HG02610 (cell line): ENCODE measurements around the gene PTOV1.
"Not testable (repeated sequence)": the region's sequence is repeated elsewhere in the genome, so short reads cannot be mapped to it uniquely, and the experiment has no call there.

Source experiments
- ATAC-seq: cut with Tn5 transposase; IDR thresholded peaks from one replicate; pipeline ENCODE4 v1.9.1; 2021; ENCODE audit warnings: mild to moderate bottlenecking, moderate library complexity; ENCODE audit not compliant: unreplicated experiment

PTOV1 gene

DNA sequence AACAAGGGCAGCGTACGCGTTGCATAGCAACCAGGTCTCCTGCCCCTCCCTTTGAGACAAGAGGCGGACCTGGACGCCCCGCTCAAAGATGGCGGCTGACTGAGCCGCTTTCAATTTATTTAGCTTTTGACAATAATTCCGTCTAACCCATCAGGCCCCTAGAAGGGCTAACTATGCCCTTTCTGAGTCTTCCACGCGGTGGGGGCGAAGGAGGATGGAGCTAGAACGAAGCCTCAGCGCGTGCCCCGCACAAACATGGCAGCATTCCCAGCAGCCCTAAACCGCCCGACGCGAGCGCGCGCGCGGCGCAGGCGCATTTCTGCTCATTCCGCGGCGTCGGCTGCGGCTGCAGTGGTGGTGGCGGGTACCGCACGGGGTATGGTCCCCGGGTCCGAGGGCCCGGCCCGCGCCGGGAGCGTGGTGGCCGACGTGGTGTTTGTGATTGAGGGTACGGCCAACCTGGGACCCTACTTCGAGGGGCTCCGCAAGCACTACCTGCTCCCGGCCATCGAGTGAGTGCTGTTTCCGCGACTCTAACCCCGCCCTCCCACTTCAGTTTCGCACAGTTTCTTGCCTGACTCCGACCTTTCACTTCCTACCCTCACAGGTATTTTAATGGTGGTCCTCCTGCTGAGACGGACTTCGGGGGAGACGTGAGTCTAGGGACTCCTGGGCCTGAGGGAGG is 32.9 kb upstream of the PTOV1 start, which contains the start of gene MED25:
Gene MED25, plus strand, starts transcription at position 326 of the 685 bp plus-strand sequence. Its CDS starts 53 bp downstream, at position 379.
- ATAC-seq: peak; percentile 59

DNA sequence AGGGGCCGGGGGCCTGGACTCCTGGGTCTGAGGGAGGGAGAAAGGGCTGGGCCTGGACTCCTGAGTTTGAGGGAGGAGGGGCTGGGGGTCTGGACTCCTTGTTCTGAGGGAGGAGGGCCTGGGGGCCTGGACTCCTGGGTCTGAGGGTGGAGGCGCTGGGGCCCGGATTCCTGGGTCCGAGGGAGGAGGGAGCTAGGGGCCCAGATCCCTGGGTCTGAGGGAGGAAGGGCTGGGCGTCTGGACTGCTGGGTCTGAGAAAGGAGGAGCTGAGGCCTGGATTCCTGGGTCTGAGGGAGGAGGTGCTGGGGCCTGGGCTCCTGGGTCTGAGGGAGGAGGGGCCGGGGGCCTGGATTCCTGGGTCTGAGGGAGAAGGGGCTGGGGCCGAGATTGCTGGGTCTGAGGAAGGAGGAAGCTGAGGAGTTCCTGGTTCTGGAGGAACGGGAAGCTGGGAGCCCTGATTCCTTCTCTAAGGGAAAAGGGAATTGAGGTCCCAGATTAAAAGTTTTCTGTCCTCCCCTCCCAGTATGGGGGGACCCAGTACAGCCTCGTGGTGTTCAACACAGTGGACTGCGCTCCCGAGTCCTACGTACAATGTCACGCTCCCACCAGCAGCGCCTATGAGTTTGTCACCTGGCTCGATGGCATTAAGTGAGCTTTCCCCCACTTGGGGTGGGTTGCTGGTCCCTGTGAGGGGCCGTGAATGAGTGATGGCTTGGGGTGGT is 32.1 kb upstream of the PTOV1 start:
- ATAC-seq: no peak

- ATAC-seq: not testable (repeated sequence)
Measured at GRCh38 chr19:49819452-49820115, 31.4 kb upstream of the PTOV1 start.

DNA sequence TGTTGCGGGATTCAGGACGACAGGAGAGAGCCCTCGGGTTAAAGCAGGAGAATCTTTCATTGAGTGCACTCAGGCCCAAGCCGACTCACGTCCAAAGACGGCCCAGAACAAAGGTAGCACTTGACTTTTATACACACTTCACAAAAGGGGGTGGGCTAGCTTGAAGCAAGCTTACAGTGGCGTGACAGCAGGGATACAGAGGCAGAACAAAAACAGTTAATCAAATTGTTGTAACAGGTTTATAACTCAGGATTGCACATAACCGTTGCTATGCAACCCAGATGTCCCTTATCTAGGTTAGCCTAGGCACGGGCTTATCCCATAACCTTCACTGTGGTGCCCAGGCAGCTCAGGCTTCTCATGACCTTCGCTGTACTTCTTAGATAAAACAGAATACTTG is 30.8 kb upstream of the PTOV1 start:
- no peak for ATAC-seq

DNA sequence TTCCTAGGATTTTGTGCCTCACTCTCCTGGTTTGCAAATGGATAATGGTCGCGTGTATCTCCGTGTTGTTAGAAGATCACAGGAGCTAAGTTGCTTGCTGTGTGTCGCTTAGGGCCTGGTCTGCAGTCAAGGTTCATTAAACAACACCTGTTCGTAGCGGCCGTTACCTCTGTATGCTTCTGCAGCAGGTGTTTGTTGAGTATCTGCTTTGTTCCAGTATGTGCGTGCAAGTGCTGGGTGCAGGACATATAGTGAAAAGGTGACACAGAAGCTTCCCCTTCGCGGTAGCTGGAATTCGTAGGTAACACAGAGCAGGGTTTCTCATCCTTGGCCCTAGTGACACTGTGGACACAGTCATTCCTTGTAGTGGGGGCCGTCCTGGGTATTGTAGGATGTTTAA is 27.5 kb upstream of the PTOV1 start:
- ATAC-seq: no peak

DNA sequence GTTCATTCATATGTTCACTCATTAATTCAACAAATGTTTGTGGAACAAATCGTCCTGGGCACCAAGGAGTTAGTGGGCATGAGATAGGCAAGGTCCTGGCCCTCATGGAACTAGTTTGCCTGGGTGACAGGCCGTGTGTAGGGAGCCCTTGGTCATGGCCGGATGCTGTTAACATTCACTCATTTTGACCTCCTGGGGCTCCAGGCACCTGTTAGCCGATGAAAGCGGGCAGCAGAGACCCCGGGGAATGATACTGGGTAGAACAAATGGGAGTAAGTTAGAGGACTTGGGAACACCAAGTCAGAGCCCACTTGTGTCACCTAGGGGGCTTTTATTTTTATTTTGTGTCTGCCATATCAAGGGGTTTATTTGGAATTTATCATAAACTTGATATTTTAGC is 26.3 kb upstream of the PTOV1 start:
- ATAC-seq: no peak

DNA sequence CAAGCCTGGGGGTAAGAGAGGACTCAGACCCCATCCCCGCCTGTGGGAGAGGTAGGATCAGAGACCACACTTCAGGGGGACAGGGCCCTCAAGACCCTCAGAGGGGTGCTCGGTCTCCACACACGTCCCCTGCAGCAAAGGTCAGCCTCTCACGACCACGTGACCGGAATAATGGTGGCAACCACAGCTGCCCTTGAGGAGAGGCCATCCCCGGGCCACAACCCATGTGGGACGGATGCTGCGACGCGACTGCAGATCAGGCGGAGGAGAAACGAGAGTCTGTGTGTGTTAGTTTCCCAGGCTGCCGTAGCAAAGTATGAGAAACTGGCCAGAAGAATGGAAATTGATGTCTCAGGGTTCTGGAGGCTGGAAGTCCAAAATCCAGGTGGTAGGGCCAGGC is 23.9 kb upstream of the PTOV1 start:
- no peak for ATAC-seq

DNA sequence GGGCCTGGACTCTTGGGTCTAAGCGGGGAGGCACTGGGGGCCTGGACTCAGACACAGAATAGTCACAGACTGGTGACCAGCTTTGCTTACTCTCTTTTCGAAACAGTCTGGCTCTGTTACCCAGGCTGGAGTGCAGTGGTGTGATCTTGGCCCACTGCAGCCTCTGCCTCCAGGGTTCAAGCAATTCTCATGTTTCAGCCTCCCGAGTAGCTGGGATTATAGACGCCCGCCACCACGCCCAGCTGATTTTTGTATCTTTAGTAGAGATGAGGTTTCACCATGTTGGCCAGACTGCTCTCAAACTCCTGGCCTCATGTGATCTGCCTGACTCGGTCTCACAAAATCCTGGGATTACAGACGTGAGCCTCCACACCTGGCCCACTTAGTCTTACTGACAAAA is 21.8 kb upstream of the PTOV1 start:
- no peak for ATAC-seq

GRCh38 chr19:49829721-49830120 is 21.2 kb upstream of the PTOV1 start:
- no peak for ATAC-seq

- no peak for ATAC-seq
Measured at GRCh38 chr19:49830766-49831165, 20.2 kb upstream of the PTOV1 start.

- ATAC-seq: no peak
Measured at GRCh38 chr19:49831592-49831991, 19.4 kb upstream of the PTOV1 start.

DNA sequence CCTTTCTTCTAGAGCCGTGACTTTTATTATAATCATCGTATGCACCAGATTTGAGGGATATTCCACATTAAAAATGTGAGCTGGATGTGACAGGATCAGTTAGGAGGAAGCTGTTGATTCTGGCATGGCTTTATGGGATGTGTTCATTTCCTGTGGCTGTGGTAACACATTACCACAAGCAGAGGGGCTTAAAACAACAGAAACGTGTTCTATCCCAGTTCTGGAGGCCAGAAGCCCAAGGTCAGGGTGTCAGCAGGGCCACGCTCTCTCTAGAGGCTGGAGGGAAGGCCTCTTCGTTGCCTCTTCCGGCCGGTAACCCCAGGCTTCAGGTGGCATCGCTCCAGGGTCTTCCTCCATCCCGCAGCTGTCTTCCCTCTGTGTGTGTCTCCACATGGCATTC is 18.4 kb upstream of the PTOV1 start:
- ATAC-seq: no peak

DNA sequence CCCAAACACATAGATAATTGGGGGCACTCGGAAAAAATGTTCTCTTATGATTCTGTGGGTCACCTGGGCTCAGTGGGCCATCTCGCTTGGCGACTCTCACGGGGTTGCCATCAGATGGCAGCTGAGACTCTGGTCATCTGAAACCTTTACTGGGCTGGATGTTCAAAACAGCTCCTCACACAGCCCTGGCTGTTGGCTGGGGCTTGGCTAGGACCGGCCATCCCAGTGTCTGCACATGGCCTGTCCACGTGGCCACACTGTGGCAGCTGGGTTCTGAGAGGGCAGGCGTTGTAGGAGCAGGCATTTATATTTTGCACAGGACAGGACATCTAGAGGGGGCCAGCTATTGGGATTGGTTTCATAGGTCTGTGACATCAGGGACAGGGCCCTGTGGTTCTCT is 17.4 kb upstream of the PTOV1 start:
- no peak for ATAC-seq

- ATAC-seq: no peak
Measured at GRCh38 chr19:49835562-49835961, 15.4 kb upstream of the PTOV1 start.

GRCh38 chr19:49836176-49837008 is 14.6 kb upstream of the PTOV1 start:
- no peak for ATAC-seq

GRCh38 chr19:49837009-49837310 is 14.0 kb upstream of the PTOV1 start:
- ATAC-seq: no peak

DNA sequence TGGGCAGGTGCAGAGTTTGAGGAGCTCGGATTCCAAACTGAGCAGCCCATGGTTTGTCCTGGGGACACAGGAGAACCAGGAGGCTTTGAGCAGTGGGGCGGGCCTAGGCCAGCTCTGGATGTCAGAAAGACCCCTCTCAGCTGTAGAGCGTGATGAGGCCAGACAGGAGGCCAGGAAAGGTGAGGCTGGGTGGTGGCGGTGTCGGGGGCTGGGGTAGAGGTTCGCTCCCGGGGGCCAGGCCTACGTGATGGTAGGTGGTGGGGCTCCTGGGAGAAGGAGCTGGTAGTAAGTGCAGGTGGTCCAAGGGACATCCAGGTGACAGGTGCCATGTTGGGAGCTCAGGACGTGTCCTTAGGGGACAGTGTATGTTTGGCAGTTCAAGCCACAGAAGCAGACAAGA is 13.5 kb upstream of the PTOV1 start:
- no peak for ATAC-seq

DNA sequence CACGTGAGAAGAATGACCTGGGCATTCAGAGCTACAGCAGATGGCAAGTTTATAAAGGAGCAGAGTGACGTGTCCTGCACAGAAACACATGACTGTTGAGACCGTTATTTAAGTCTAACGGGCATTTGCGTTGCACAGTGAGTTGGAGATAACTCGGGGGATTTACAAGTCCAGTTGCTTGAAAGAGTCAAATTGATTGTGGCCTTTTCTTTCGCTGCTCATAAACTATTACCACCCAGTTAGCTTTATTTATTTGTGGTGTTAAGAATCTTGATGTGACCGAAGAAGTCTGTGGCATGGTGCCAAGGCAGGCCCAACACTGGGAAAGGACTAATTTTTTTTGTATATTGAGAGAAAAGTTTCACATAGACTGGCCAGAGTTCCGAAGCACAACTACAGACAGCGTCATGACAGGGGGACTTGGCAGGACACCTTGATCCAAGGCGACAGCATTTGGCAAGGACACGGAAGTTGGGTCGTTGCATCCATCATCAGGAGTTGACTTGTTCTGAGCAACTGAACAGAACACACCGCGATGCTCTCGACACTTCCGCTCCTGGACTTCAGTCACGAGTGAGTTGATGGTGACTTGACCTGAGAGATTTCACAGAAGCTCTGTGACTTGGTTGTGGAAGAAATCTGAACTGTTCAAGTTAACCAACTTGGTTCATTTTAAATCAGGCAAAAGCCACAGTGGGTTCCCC is 11.9 kb upstream of the PTOV1 start:
- ATAC-seq: no peak

DNA sequence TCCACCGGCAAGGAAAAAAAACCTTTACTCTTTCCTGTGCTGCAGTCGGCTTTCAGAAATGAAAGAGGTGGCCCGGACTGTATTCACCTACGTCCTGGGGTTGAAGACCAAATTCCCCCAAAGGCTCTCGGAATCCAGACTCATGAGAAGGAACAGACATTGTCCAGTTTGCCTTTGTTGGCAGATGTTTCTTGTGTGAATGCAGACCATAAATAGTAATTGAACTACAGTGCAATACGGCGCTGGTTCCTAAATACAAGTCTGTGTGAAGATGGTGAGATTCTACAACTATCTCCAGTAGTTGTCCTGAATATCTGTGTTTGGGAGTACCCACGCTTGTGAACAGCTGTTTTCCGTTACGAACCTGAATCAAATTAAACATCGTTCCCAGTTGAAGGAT is 11.2 kb upstream of the PTOV1 start:
- no peak for ATAC-seq

DNA sequence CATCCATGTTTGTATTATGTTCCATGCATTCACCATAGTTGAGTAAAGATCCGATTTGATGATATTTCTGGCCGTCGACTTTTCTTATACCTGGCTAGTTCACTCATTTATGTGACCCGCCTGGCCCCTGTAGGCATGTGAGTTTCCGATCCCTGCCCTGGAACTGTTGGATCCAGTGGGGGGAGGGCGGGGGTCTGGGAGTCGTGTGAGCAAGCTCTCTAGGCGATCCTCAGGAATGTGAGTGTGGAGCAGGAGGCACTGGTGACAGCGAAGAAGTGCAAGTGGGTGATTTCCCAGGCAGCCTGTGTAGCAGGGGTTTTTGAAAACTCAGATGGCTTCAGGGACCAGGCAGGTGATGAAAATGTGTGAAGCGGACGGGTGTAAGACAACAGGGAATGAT is 10.6 kb upstream of the PTOV1 start:
- no peak for ATAC-seq

DNA sequence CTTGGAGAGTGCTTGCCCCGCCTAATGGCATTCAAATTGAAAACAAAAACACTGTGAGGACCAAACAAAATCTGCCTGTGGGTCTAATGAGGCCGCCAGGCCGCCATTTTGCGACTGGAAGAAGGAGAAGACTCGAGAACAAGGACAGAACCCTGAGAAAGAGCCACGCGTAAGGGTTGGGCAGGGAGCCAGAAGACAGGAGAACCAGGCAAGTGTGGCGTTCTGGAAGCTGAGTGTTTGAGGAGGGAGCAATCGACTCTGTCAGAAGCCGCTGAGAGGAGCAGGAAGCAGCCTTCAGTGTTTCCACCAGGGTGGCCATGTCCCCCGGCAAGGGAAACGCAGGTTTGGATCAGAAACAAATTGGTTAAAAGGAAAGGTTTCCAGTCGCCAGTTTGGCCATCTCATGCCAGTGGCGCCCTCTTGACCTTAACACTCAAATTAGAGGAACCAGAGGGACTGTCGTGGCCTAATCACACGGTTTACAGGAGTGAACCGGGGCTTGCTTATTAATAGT is 10.2 kb upstream of the PTOV1 start:
- no peak for ATAC-seq
